SK-N-SH treated with all-trans-retinoic acid at 6 μM for 48 hours (cell line): ENCODE results near the gene LHFPL6.

Source experiments
- ATAC-seq: fragments of 200-7000 bp; cut with Tn5 transposase; 3 replicates; pipeline ENCODE4 v1.9.1; 2020; ENCODE audit warnings: mild to moderate bottlenecking, moderate library complexity
- ARNTL ChIP-seq: fragments of 450-650 bp; formaldehyde crosslinking; IDR thresholded peaks from 2 replicates; pipeline ENCODE4 v1.5.0; 2020; ENCODE audit warnings: low read depth, mild to moderate bottlenecking, moderate library complexity, borderline replicate concordance
- BACH2 ChIP-seq: fragments of 250-450 bp; sonication (Bioruptor Pico); IDR thresholded peaks from 2 replicates; pipeline ENCODE4 v1.9.0; 2021; ENCODE audit warnings: mild to moderate bottlenecking, borderline replicate concordance
- CSDC2 ChIP-seq: fragments of 250-450 bp; sonication (Bioruptor Pico); IDR thresholded peaks from 2 replicates; pipeline ENCODE4 v1.5.0; 2020; ENCODE audit warnings: mild to moderate bottlenecking, moderate library complexity
- CSRNP3 ChIP-seq: fragments of 250-450 bp; sonication (Bioruptor Pico); IDR thresholded peaks from 2 replicates; pipeline ENCODE4 v1.5.1; 2021; ENCODE audit warnings: mild to moderate bottlenecking, moderate library complexity
- ESRRG ChIP-seq: fragments of 250-450 bp; sonication (Bioruptor Pico); IDR thresholded peaks from 2 replicates; pipeline ENCODE4 v1.6.1; 2021; ENCODE audit warnings: mild to moderate bottlenecking
- GLIS3 ChIP-seq: fragments of 250-450 bp; sonication (Bioruptor Pico); IDR thresholded peaks from 2 replicates; pipeline ENCODE4 v1.5.0; 2020; ENCODE audit warnings: mild to moderate bottlenecking, moderate library complexity
- ISL1 ChIP-seq: fragments of 250-450 bp; sonication (Bioruptor Pico); IDR thresholded peaks from 2 replicates; pipeline ENCODE4 v2.1.2; 2022; ENCODE audit warnings: mild to moderate bottlenecking, moderate library complexity
- OSR1 ChIP-seq: fragments of 250-450 bp; sonication (Bioruptor Pico); IDR thresholded peaks from 2 replicates; pipeline ENCODE4 v1.8.0; 2022; ENCODE audit warnings: moderate library complexity, mild to moderate bottlenecking, inconsistent platforms
- PPARA ChIP-seq: fragments of 250-450 bp; sonication (Bioruptor Pico); IDR thresholded peaks from 2 replicates; pipeline ENCODE4 v1.5.0; 2020; ENCODE audit warnings: mild to moderate bottlenecking, borderline replicate concordance
- RARB ChIP-seq: fragments of 250-450 bp; sonication (Bioruptor Pico); IDR thresholded peaks from 2 replicates; pipeline ENCODE4 v1.8.0; 2021; ENCODE audit warnings: mild to moderate bottlenecking, moderate library complexity
- SNAI2 ChIP-seq: fragments of 250-450 bp; sonication (Bioruptor Pico); IDR thresholded peaks from 2 replicates; pipeline ENCODE4 v1.5.0; 2020; ENCODE audit warnings: mild to moderate bottlenecking, moderate library complexity
- TCF4 ChIP-seq: fragments of 250-450 bp; sonication (Bioruptor Pico); IDR thresholded peaks from 2 replicates; pipeline ENCODE4 v1.8.0; 2021; ENCODE audit warnings: mild to moderate bottlenecking, moderate library complexity, borderline replicate concordance
- TOX ChIP-seq: fragments of 250-450 bp; sonication (Bioruptor Pico); IDR thresholded peaks from 2 replicates; pipeline ENCODE4 v1.8.0; 2021; ENCODE audit warnings: mild to moderate bottlenecking, moderate library complexity, borderline replicate concordance
- TSHZ2 ChIP-seq: fragments of 250-450 bp; sonication (Bioruptor Pico); IDR thresholded peaks from 2 replicates; pipeline ENCODE4 v1.5.0; 2020; ENCODE audit warnings: mild to moderate bottlenecking, moderate library complexity
- ZC3H10 ChIP-seq: fragments of 250-450 bp; sonication (Bioruptor Pico); IDR thresholded peaks from 2 replicates; pipeline ENCODE4 v1.5.1; 2021; ENCODE audit warnings: mild to moderate bottlenecking, moderate library complexity
- ZFP30 ChIP-seq: fragments of 450-650 bp; formaldehyde crosslinking; IDR thresholded peaks from 2 replicates; pipeline ENCODE4 v1.5.0; 2022; ENCODE audit warnings: mild to moderate bottlenecking, moderate library complexity
- ZNF565 ChIP-seq: fragments of 450-650 bp; formaldehyde crosslinking; conservative IDR thresholded peaks from 2 replicates; pipeline ENCODE4 v1.5.0; 2020; ENCODE audit warnings: low read depth, mild to moderate bottlenecking, moderate library complexity
- ZNF70 ChIP-seq: fragments of 450-650 bp; formaldehyde crosslinking; IDR thresholded peaks from 2 replicates; pipeline ENCODE4 v1.5.0; 2020; ENCODE audit warnings: mild to moderate bottlenecking, moderate library complexity
- ZNF8 ChIP-seq: fragments of 450-650 bp; formaldehyde crosslinking; IDR thresholded peaks from 2 replicates; pipeline ENCODE4 v1.5.0; 2020; ENCODE audit warnings: mild to moderate bottlenecking, moderate library complexity
- TF ChIP-seq, protein P1 (sequence below): fragments of 250-450 bp; sonication (Bioruptor Pico); IDR thresholded peaks from 2 replicates; pipeline ENCODE4 v1.8.0; 2021; ENCODE audit warnings: low read depth, mild to moderate bottlenecking, moderate library complexity, borderline replicate concordance

LHFPL6 gene

GRCh38 chr13:39394796-39395678 lies 208.0 kb downstream of the LHFPL6 start:
- no peak for ATAC-seq

DNA sequence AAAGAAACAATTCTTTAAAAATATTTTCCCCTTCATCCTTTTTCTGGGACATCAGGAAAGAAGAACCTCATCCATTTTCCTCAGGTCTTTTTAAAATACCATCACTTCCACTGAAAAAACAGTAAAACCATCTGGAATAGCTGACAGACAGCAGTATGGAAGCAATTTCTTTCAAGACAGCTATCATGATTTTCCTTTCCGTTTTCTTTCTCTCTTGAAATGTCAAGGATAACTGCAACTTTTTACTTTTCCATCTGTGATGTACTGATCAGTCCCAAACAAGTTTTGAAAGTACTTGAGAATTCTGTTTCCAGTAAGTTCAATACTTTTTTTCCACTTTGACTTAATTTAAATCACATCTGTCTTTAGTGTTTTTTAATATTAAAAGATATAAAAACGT lies 211.2 kb downstream of the LHFPL6 start:
- no peak for ATAC-seq
- no peak for TF ChIP-seq OSR1
- TF ChIP-seq ZNF70 (CRISPR knock-in tag), result no peak
- TF ChIP-seq PPARA, result no peak
- TF ChIP-seq, protein P1, sequence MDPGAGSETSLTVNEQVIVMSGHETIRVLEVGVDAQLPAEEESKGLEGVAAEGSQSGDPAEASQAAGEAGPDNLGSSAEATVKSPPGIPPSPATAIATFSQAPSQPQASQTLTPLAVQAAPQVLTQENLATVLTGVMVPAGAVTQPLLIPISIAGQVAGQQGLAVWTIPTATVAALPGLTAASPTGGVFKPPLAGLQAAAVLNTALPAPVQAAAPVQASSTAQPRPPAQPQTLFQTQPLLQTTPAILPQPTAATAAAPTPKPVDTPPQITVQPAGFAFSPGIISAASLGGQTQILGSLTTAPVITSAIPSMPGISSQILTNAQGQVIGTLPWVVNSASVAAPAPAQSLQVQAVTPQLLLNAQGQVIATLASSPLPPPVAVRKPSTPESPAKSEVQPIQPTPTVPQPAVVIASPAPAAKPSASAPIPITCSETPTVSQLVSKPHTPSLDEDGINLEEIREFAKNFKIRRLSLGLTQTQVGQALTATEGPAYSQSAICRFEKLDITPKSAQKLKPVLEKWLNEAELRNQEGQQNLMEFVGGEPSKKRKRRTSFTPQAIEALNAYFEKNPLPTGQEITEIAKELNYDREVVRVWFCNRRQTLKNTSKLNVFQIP (CRISPR knock-in tag), result no peak
- no peak for TF ChIP-seq ZC3H10 (CRISPR knock-in tag)
- TF ChIP-seq ZNF565 (CRISPR knock-in tag), result no peak
- no peak for TF ChIP-seq TCF4 (CRISPR knock-in tag)
- no peak for TF ChIP-seq RARB (CRISPR knock-in tag)
- no peak for TF ChIP-seq TOX (CRISPR knock-in tag)
- TF ChIP-seq GLIS3 (CRISPR knock-in tag), result no peak
- no peak for TF ChIP-seq CSRNP3
- TF ChIP-seq ZFP30 (CRISPR knock-in tag), result no peak
- no peak for TF ChIP-seq CSDC2 (CRISPR knock-in tag)
- TF ChIP-seq BACH2, result no peak
- TF ChIP-seq ISL1 (CRISPR knock-in tag), result no peak
- TF ChIP-seq ZNF8 (CRISPR knock-in tag), result no peak
- no peak for TF ChIP-seq ARNTL (CRISPR knock-in tag)
- no peak for TF ChIP-seq SNAI2 (CRISPR knock-in tag)
- TF ChIP-seq TSHZ2, result no peak
- no peak for TF ChIP-seq ESRRG (CRISPR knock-in tag)

More at GRCh38 chr13:39394796-39395678, 208.0 kb downstream of the LHFPL6 start:
- TF ChIP-seq PPARA, result no peak
- TF ChIP-seq ISL1 (CRISPR knock-in tag), result peak; percentile 17; the same call in 1 of the 2 replicates
- TF ChIP-seq, all 23 proteins: peak for 1

DNA sequence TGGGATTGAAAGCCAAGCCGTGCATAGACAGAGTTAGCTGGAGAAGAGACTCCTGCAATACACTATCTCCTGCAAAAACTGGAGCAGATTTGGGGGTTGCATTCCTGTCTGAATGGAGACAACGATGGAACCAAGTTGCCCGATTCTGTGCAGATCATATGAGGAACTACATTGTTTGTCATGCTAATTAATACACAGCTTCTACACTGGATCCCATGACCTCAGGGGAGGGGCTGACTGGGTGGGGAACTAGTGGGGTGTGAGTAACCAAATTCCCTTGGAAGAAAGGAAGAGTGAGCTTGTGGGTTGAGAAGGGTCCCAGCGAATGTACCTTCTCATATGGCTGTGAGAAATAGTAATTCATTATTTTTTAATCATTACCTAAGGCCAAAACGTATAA lies 214.0 kb downstream of the LHFPL6 start:
- TF ChIP-seq CSRNP3, result no peak
- no peak for ATAC-seq

DNA sequence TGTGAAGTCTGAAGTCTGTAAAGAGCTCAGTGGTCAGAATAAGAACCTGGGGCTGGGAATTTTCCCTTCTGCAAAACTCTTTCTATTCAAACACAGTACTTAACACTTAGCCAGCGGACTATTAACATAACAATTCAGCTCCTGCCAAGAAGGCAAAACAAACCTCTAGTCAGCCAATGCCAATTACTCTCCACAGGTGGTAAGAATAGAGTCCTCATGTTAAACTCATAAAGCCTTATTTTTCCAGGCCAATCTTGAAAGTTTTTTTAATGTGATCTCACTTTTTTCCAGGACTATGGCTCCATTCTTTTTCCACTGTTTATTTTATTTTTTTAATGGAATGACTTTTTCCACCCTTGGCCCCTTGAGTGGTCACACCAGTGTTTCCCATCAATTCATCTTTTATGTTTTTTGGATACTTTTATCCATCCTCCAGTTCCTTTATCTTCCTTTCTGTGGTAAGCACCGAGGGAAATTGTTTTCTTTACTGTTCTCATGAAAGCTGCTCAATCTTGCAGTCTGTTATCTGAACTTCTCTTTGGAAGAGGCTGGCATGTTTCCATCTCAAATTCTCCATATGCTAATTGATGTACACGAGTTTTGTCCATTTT lies 217.3 kb downstream of the LHFPL6 start:
- no peak for TF ChIP-seq ZNF565 (CRISPR knock-in tag)
- TF ChIP-seq TCF4 (CRISPR knock-in tag), result no peak
- TF ChIP-seq CSRNP3, result no peak
- no peak for TF ChIP-seq BACH2
- TF ChIP-seq ARNTL (CRISPR knock-in tag), result no peak
- TF ChIP-seq RARB (CRISPR knock-in tag), result no peak
- no peak for TF ChIP-seq PPARA
- TF ChIP-seq ZNF70 (CRISPR knock-in tag), result no peak
- no peak for TF ChIP-seq OSR1
- no peak for TF ChIP-seq GLIS3 (CRISPR knock-in tag)
- ATAC-seq, result no peak
